Measurements from ENCODE around the gene GRIN1. TPM values are rescaled to one million over a fixed set of nuclear protein-coding genes. Genes with fewer than 3 reads are reported as not detected.
"Not testable (repeated sequence)": the region's sequence is repeated elsewhere in the genome, so short reads cannot be mapped to it uniquely, and the experiment has no call there.

GRIN1 gene
- total and polyA plus RNA-seq, 7 experiments from 2014 or later = not detected

GRCh38 chr9:137128862-137129455 lies 10.0 kb upstream of the GRIN1 start:
- Histone ChIP-seq H3K4me3 (ENCODE audit: low read length) (peak overlapping the region; percentile 85), H3K4me1 (ENCODE audit: control insufficient read depth in 2 of 2, insufficient read depth in 2 of 2, low read length in 2 of 2) (peaks cover 21 to 28% of the 10 kb centered on the region in 2 donors), H3K27ac (ENCODE audit: low read depth, low read length) (peak overlapping the region; percentile 85), H3K27me3 (ENCODE audit: control insufficient read depth in 2 of 2, insufficient read depth in 2 of 2, low read length in 2 of 2) (no peaks in the 10 kb centered on the region), H3K36me3 (ENCODE audit: control insufficient read depth in 2 of 3, insufficient read depth in 3 of 3, low read length in 3 of 3) (no peaks in the 10 kb centered on the region), H3K9me3 (ENCODE audit: control insufficient read depth in 2 of 3, low read length in 3 of 3) (no peaks in the 10 kb centered on the region)
- Mint-ChIP-seq H3K36me3 (peaks cover 0 to 2% (median 0%) of the 10 kb centered on the region in 5 donors), H3K4me1 (peaks cover 23 to 34% (median 27%) of the 10 kb centered on the region in 7 donors), H3K9me3 (peaks cover 0 to 11% (median 0%) of the 10 kb centered on the region in 11 donors), H3K4me3 (peak overlapping the region; percentile 82 to 93 (median 87)), H3K27ac (peak overlapping the region; percentile 83 to 95 (median 91)), H3K27me3 (peaks cover 6 to 10% (median 9%) of the 10 kb centered on the region in 5 donors)
- intact Hi-C loops (cut with micrococcal nuclease) = loop anchor here (1.0 to 5.0 kb wide), 11 partner anchors 14 to 423 kb away; partner anchors contain the start of genes ANAPC2 (in 2 of the 2), DPP7 (in 2 of the 2), MAN1B1 (in 2 of the 2) and SSNA1 (in 2 of the 2)
- peak in 3 of 9 donors; percentile 16 to 34 (median 23) for DNase-seq
- ChIA-PET CTCF (interaction anchor here (0.8 to 1.0 kb wide), 4 partner anchors 60 to 98 kb away, joined by 3 to 5 read pairs (median 4); partner anchors contain the start of genes RNF224, SSNA1 and TPRN), POLR2A (interaction anchor here (0.7 to 2.5 kb wide), 21 partner anchors 11 to 429 kb away, joined by 3 to 18 read pairs (median 5); partner anchors contain the start of genes CYSRT1, DPP7, GRIN1 and MAN1B1)
- ATAC-seq = no peak

- no peaks in the 10 kb centered on the region for H3K9me3 ChIP-seq (ENCODE audit: control insufficient read depth in 2 of 3, low read length in 3 of 3)
- Mint-ChIP-seq H3K4me3 (peak overlapping the region; percentile 83 to 93 (median 90)), H3K27ac (peak overlapping the region; percentile 67 to 88 (median 81)), H3K4me1 (peaks cover 23 to 34% (median 27%) of the 10 kb centered on the region in 7 donors), H3K9me3 (peaks cover 0 to 11% (median 0%) of the 10 kb centered on the region in 11 donors), H3K27me3 (peaks cover 9 to 10% (median 9%) of the 10 kb centered on the region in 5 donors), H3K36me3 (peaks cover 0 to 2% (median 0%) of the 10 kb centered on the region in 5 donors)
- H3K36me3 ChIP-seq (ENCODE audit: control insufficient read depth in 2 of 3, insufficient read depth in 3 of 3, low read length in 3 of 3) = no peaks in the 10 kb centered on the region
- peak overlapping the region; percentile 85 for H3K27ac ChIP-seq (ENCODE audit: low read depth, low read length)
- DNase-seq = peak; percentile 74 to 93 (median 90)
- H3K27me3 ChIP-seq (ENCODE audit: control insufficient read depth in 2 of 2, insufficient read depth in 2 of 2, low read length in 2 of 2) = no peaks in the 10 kb centered on the region
- POLR2A ChIA-PET = interaction anchor here (0.7 to 2.5 kb wide), 23 partner anchors 10 to 428 kb away, joined by 3 to 18 read pairs (median 4); partner anchors contain the start of genes CYSRT1, DPP7, GRIN1 and MAN1B1
- peak overlapping the region; percentile 85 for H3K4me3 ChIP-seq (ENCODE audit: low read length)
- CTCF ChIA-PET = interaction anchor here (0.7 to 1.0 kb wide), 5 partner anchors 59 to 107 kb away, joined by 3 to 5 read pairs (median 4); partner anchors contain the start of genes RNF224, SSNA1 and TPRN
- peak; percentile 98 for ATAC-seq
- intact Hi-C loops (cut with micrococcal nuclease) = loop anchor here (1.0 to 5.0 kb wide), 11 partner anchors 15 to 423 kb away; partner anchors contain the start of genes ANAPC2 (in 2 of the 2), DPP7 (in 2 of the 2), MAN1B1 (in 2 of the 2) and SSNA1 (in 2 of the 2)
- H3K4me1 ChIP-seq (ENCODE audit: control insufficient read depth in 2 of 2, insufficient read depth in 2 of 2, low read length in 2 of 2) = peaks cover 21 to 28% of the 10 kb centered on the region in 2 donors
Observed at GRCh38 chr9:137129456-137130175, 9.3 kb upstream of the GRIN1 start.

GRCh38 chr9:137130176-137130755 lies 8.7 kb upstream of the GRIN1 start:
- H3K36me3 Mint-ChIP-seq = peaks cover 0 to 2% (median 0%) of the 10 kb centered on the region in 5 donors
- H3K27me3 ChIP-seq (ENCODE audit: control insufficient read depth in 2 of 2, insufficient read depth in 2 of 2, low read length in 2 of 2) = no peaks in the 10 kb centered on the region
- H3K9me3 Mint-ChIP-seq = peaks cover 0 to 11% (median 0%) of the 10 kb centered on the region in 11 donors
- H3K4me3 Mint-ChIP-seq = peak overlapping the region; percentile 65 to 88 (median 80)
- ChIA-PET CTCF (interaction anchor here (0.7 to 1.0 kb wide), 4 partner anchors 59 to 106 kb away, joined by 3 to 5 read pairs (median 4); partner anchors contain the start of genes RNF224 and SSNA1), POLR2A (interaction anchor here (0.8 to 2.5 kb wide), 22 partner anchors 9 to 403 kb away, joined by 3 to 18 read pairs (median 4); partner anchors contain the start of genes CYSRT1, DPP7, GRIN1 and MAN1B1)
- H3K4me1 Mint-ChIP-seq = peaks cover 23 to 34% (median 27%) of the 10 kb centered on the region in 7 donors
- peaks cover 21 to 28% of the 10 kb centered on the region in 2 donors for H3K4me1 ChIP-seq (ENCODE audit: control insufficient read depth in 2 of 2, insufficient read depth in 2 of 2, low read length in 2 of 2)
- no peak for DNase-seq
- peak overlapping the region in 8 of 9 donors; percentile 33 to 85 (median 58) for H3K27ac Mint-ChIP-seq
- intact Hi-C loops (cut with micrococcal nuclease) = no loop called here
- H3K27me3 Mint-ChIP-seq = peaks cover 9 to 15% (median 12%) of the 10 kb centered on the region in 5 donors
- no peaks in the 10 kb centered on the region for H3K36me3 ChIP-seq (ENCODE audit: control insufficient read depth in 2 of 3, insufficient read depth in 3 of 3, low read length in 3 of 3)
- H3K4me3 ChIP-seq (ENCODE audit: low read length) = peak overlapping the region; percentile 85
- H3K9me3 ChIP-seq (ENCODE audit: control insufficient read depth in 2 of 3, low read length in 3 of 3) = no peaks in the 10 kb centered on the region
- no peak for ATAC-seq
- peak overlapping the region; percentile 85 for H3K27ac ChIP-seq (ENCODE audit: low read depth, low read length)

- no peak overlapping the region for H3K27ac Mint-ChIP-seq
- Histone ChIP-seq H3K4me3 (ENCODE audit: low read length) (no peak overlapping the region), H3K27me3 (ENCODE audit: control insufficient read depth in 2 of 2, insufficient read depth in 2 of 2, low read length in 2 of 2) (peaks cover 3 to 14% of the 10 kb centered on the region in 2 donors), H3K4me1 (ENCODE audit: control insufficient read depth in 2 of 2, insufficient read depth in 2 of 2, low read length in 2 of 2) (peaks cover 0 to 5% of the 10 kb centered on the region in 2 donors), H3K36me3 (ENCODE audit: control insufficient read depth in 2 of 3, insufficient read depth in 3 of 3, low read length in 3 of 3) (no peaks in the 10 kb centered on the region), H3K27ac (ENCODE audit: low read depth, low read length) (no peak overlapping the region), H3K9me3 (ENCODE audit: control insufficient read depth in 2 of 3, low read length in 3 of 3) (no peaks in the 10 kb centered on the region)
- intact Hi-C loops (cut with micrococcal nuclease) = no loop called here
- H3K4me1 Mint-ChIP-seq = peaks cover 0 to 4% (median 2%) of the 10 kb centered on the region in 7 donors
- ChIA-PET POLR2A (no interaction called here), CTCF (interaction anchor here (0.6 to 0.7 kb wide), 2 partner anchors 76 to 457 kb away, joined by 3 to 4 read pairs; no protein-coding TSS in a partner anchor)
- ATAC-seq (no peak), DNase-seq (no peak)
- H3K4me3 Mint-ChIP-seq = no peak overlapping the region
- H3K36me3 Mint-ChIP-seq = peaks cover 0 to 4% (median 0%) of the 10 kb centered on the region in 5 donors
- H3K27me3 Mint-ChIP-seq = peaks cover 25 to 42% (median 34%) of the 10 kb centered on the region in 5 donors
- H3K9me3 Mint-ChIP-seq = peaks cover 0 to 11% (median 0%) of the 10 kb centered on the region in 11 donors
Observed at GRCh38 chr9:137134191-137134590, 4.8 kb upstream of the GRIN1 start.

- POLR2A ChIA-PET, H3K4me1 Mint-ChIP-seq, ATAC-seq: not testable (repeated sequence)
Observed at GRCh38 chr9:137135154-137135553, 3.8 kb upstream of the GRIN1 start.

More at GRCh38 chr9:137135154-137135553, 3.8 kb upstream of the GRIN1 start:
- CTCF ChIA-PET = interaction anchor here (0.7 kb wide), 1 partner anchor 458 kb away, joined by 4 read pairs; no protein-coding TSS in a partner anchor
- H3K9me3 ChIP-seq (ENCODE audit: control insufficient read depth in 2 of 3, low read length in 3 of 3); H3K4me3 Mint-ChIP-seq; H3K9me3 Mint-ChIP-seq; H3K27ac ChIP-seq (ENCODE audit: low read depth, low read length); DNase-seq; H3K4me1 ChIP-seq (ENCODE audit: control insufficient read depth in 2 of 2, insufficient read depth in 2 of 2, low read length in 2 of 2); H3K36me3 ChIP-seq (ENCODE audit: control insufficient read depth in 2 of 3, insufficient read depth in 3 of 3, low read length in 3 of 3); H3K27ac Mint-ChIP-seq; H3K36me3 Mint-ChIP-seq; H3K4me3 ChIP-seq (ENCODE audit: low read length); intact Hi-C loops (cut with micrococcal nuclease): not testable (repeated sequence)
- peaks cover 3 to 16% of the 10 kb centered on the region in 2 donors for H3K27me3 ChIP-seq (ENCODE audit: control insufficient read depth in 2 of 2, insufficient read depth in 2 of 2, low read length in 2 of 2)
- H3K27me3 Mint-ChIP-seq = peaks cover 26 to 48% (median 42%) of the 10 kb centered on the region in 5 donors
